Activated naive CD8-positive, alpha-beta T cell treated with anti-CD3 and anti-CD28 coated beads, Interleukin-2, amount 50 U/mL, for 24 hours (primary cell): ENCODE data around the gene CYP2J2.
"Not testable (repeated sequence)": the region's sequence is repeated elsewhere in the genome, so short reads cannot be mapped to it uniquely, and the experiment has no call there.

Experiments
- ATAC-seq: fragments of 150-1000 bp; cut with Tn5 transposase; one replicate; pipeline ENCODE4 v1.10.0; 2021
- DNase-seq: peaks from one replicate; pipeline ENCODE4 v3.0.0; 2021
- H3K27ac Mint-ChIP-seq: one replicate; pipeline ENCODE4 v1.8.0; 2021; ENCODE audit warnings: mild to moderate bottlenecking, mixed read lengths
- H3K27me3 Mint-ChIP-seq: one replicate; pipeline ENCODE4 v1.8.0; 2021; ENCODE audit warnings: mixed read lengths
- H3K36me3 Mint-ChIP-seq: one replicate; pipeline ENCODE4 v1.8.0; 2021; ENCODE audit warnings: low read depth, mixed read lengths
- H3K4me1 Mint-ChIP-seq: one replicate; pipeline ENCODE4 v1.8.0; 2021; ENCODE audit warnings: mixed read lengths
- H3K4me3 Mint-ChIP-seq: one replicate; pipeline ENCODE4 v1.8.0; 2021; ENCODE audit warnings: mild to moderate bottlenecking, moderate library complexity, mixed read lengths
- H3K9me3 Mint-ChIP-seq: one replicate; pipeline ENCODE4 v1.8.0; 2021; ENCODE audit warnings: mixed read lengths

Gene CYP2J2

GRCh38 chr1:59857679-59858354 is 68.8 kb downstream of the CYP2J2 start:
- Mint-ChIP-seq H3K4me3 (no peak overlapping the region), H3K27me3 (no peaks in the 10 kb centered on the region), H3K9me3 (peaks cover 5% of the 10 kb centered on the region), H3K27ac (no peak overlapping the region), H3K36me3 (peaks cover 11% of the 10 kb centered on the region), H3K4me1 (no peaks in the 10 kb centered on the region)
- ATAC-seq (no peak), DNase-seq (no peak)

- Mint-ChIP-seq H3K4me1 (no peaks in the 10 kb centered on the region), H3K9me3 (peaks cover 5% of the 10 kb centered on the region), H3K4me3 (no peak overlapping the region), H3K27me3 (no peaks in the 10 kb centered on the region), H3K27ac (no peak overlapping the region), H3K36me3 (peaks cover 11% of the 10 kb centered on the region)
- no peak for ATAC-seq
- DNase-seq: no peak
Measured at GRCh38 chr1:59856725-59857338, 69.7 kb downstream of the CYP2J2 start.

DNA sequence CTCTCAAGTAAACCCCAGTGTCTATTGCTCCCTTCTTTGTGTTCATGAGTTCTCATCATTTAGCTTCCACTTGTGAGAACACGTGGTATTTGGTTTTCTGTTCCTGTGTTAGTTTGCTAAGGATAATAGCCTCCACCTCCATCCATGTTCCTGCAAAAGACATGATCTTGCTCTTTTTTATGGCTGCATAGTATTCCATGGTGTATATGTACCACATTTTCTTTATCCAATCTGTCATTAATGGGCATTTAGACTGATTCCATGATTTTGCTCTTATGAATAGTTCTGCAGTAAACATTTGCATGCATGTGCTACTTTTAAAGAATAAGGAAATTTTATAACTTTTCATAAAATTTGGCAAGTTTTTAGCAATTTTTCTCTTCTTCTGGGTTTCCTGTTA is 71.3 kb downstream of the CYP2J2 start:
- H3K27ac Mint-ChIP-seq, H3K4me3 Mint-ChIP-seq, H3K9me3 Mint-ChIP-seq, H3K27me3 Mint-ChIP-seq, H3K4me1 Mint-ChIP-seq, DNase-seq, ATAC-seq: not testable (repeated sequence)
- H3K36me3 Mint-ChIP-seq: peaks cover 14% of the 10 kb centered on the region

DNA sequence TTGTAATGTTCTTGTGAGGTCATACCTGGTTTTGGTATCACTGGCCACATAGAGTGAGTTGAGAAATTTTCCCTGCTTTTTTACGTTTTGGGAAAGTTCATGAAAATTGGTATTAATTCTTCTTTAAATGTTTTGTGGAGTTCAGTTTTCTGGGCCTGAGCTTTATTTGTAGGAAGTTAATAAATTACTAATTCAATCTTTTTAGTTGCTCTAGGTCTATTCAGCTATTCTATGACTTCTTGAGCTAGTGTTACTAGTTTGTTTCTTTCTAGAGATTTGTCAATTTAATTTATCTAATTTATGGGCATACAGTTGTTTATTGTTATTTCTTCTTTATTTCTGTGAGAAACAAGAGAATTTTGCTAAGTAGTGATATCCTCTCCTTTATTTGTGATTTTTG is 74.5 kb downstream of the CYP2J2 start:
- no peak for ATAC-seq

DNA sequence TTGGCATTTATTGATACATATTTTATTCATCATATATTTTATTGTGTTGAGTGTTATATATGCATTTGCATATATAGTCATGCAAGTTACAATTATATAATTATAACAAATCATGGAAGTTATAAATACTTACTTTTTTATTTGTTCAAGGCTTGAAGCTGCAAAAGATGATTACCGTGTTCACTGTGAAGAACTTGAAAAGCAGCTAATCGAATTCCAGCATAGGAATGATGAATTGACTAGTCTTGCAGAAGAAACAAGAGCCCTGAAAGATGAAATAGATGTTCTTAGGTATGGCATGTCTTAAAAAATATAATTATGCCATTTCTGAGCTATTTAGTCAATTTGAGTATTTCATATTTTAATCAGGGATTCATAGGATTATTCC is 79.7 kb downstream of the CYP2J2 start:
- Mint-ChIP-seq H3K27ac (no peak overlapping the region), H3K4me3 (no peak overlapping the region), H3K4me1 (no peaks in the 10 kb centered on the region), H3K36me3 (peaks cover 10% of the 10 kb centered on the region), H3K9me3 (no peaks in the 10 kb centered on the region), H3K27me3 (no peaks in the 10 kb centered on the region)
- no peak for DNase-seq
- no peak for ATAC-seq

More for the DNA sequence above, 74.5 kb downstream of the CYP2J2 start:
- Mint-ChIP-seq H3K36me3 (peaks cover 18% of the 10 kb centered on the region), H3K9me3 (peaks cover 5% of the 10 kb centered on the region), H3K27ac (no peak overlapping the region), H3K4me1 (no peaks in the 10 kb centered on the region), H3K27me3 (no peaks in the 10 kb centered on the region), H3K4me3 (no peak overlapping the region)
- DNase-seq: no peak

- ATAC-seq (no peak), DNase-seq (no peak)
- Mint-ChIP-seq H3K27me3 (no peaks in the 10 kb centered on the region), H3K9me3 (no peaks in the 10 kb centered on the region), H3K27ac (no peak overlapping the region), H3K36me3 (peaks cover 10% of the 10 kb centered on the region), H3K4me3 (no peak overlapping the region), H3K4me1 (no peaks in the 10 kb centered on the region)
Measured at GRCh38 chr1:59846209-59846894, 80.2 kb downstream of the CYP2J2 start.

- peaks cover 5% of the 10 kb centered on the region for H3K36me3 Mint-ChIP-seq
- H3K4me3 Mint-ChIP-seq: no peak overlapping the region
- H3K9me3 Mint-ChIP-seq: no peaks in the 10 kb centered on the region
- no peak overlapping the region for H3K27ac Mint-ChIP-seq
- H3K4me1 Mint-ChIP-seq: no peaks in the 10 kb centered on the region
- no peaks in the 10 kb centered on the region for H3K27me3 Mint-ChIP-seq
- DNase-seq: no peak
- no peak for ATAC-seq
Measured at GRCh38 chr1:59845091-59845490, 81.5 kb downstream of the CYP2J2 start.
